HG03045 (cell line): ENCODE data around the gene COMMD3.
"Not testable (repeated sequence)": the region's sequence is repeated elsewhere in the genome, so short reads cannot be mapped to it uniquely, and the experiment has no call there.

Source experiments
- ATAC-seq: cut with Tn5 transposase; IDR thresholded peaks from one replicate; pipeline ENCODE4 v1.9.1; 2021; ENCODE audit warnings: mild to moderate bottlenecking, moderate library complexity; ENCODE audit not compliant: unreplicated experiment

Gene COMMD3

GRCh38 chr10:22316286-22317075 lies at the start of gene COMMD3:
Gene COMMD3 (plus strand): TSS chr10:22316388. CDS start chr10:22316418, 30 bp downstream.
- peak; percentile 70 for ATAC-seq

- ATAC-seq: no peak
Measured at GRCh38 chr10:22268503-22268902, 47.7 kb upstream of the COMMD3 start.

- no peak for ATAC-seq
Measured at GRCh38 chr10:22271786-22272185, 44.4 kb upstream of the COMMD3 start.

GRCh38 chr10:22278441-22278782 lies 37.8 kb upstream of the COMMD3 start:
- ATAC-seq: no peak

- no peak for ATAC-seq
Measured at GRCh38 chr10:22280078-22280477, 36.1 kb upstream of the COMMD3 start.

GRCh38 chr10:22285130-22285529 lies 31.1 kb upstream of the COMMD3 start:
- ATAC-seq: no peak

GRCh38 chr10:22293747-22294404 lies 22.3 kb upstream of the COMMD3 start:
- ATAC-seq: no peak

- ATAC-seq: no peak
Measured at GRCh38 chr10:22294694-22295093, 21.5 kb upstream of the COMMD3 start.

- no peak for ATAC-seq
Measured at GRCh38 chr10:22301193-22301592, 15.0 kb upstream of the COMMD3 start.

GRCh38 chr10:22303461-22303860 lies 12.7 kb upstream of the COMMD3 start:
- ATAC-seq: no peak

- no peak for ATAC-seq
Measured at GRCh38 chr10:22305721-22306120, 10.5 kb upstream of the COMMD3 start.

GRCh38 chr10:22308390-22308789 lies 7.8 kb upstream of the COMMD3 start:
- ATAC-seq: peak; percentile 96

GRCh38 chr10:22309180-22310000 lies 6.8 kb upstream of the COMMD3 start:
- ATAC-seq: no peak

- ATAC-seq: not testable (repeated sequence)
Measured at GRCh38 chr10:22310012-22310411, 6.2 kb upstream of the COMMD3 start.

- no peak for ATAC-seq
Measured at GRCh38 chr10:22310928-22311327, 5.3 kb upstream of the COMMD3 start.

- ATAC-seq: no peak
Measured at GRCh38 chr10:22314852-22315251, 1.3 kb upstream of the COMMD3 start.

- peak; percentile 23 for ATAC-seq
Measured at GRCh38 chr10:22315455-22316285, 518 bp upstream of the COMMD3 start.

- ATAC-seq: peak; percentile 13
Measured at GRCh38 chr10:22317076-22317370, 835 bp downstream of the COMMD3 start.

- no peak for ATAC-seq
Measured at GRCh38 chr10:22317771-22318565, 1.8 kb downstream of the COMMD3 start.

- ATAC-seq: no peak
Measured at GRCh38 chr10:22318772-22319171, 2.6 kb downstream of the COMMD3 start.
